Thymus (tissue), 14 donors: ENCODE results near the gene LTN1. TPM values are rescaled to one million over a fixed set of nuclear protein-coding genes. Genes with fewer than 3 reads are reported as not detected.

Experiments used
- DNase-seq, 9 donors: peaks; one replicate each; pipeline ENCODE4 v3.0.0-alpha.2; 2013; ENCODE audit warnings: low spot score in 9 of 9, low read depth in 6 of 9, missing footprints in 1 of 9
- H3K27ac ChIP-seq, 2 donors: one replicate each; pipeline ENCODE4 v1.5.1; 2013; ENCODE audit warnings: control low read depth in 1 of 2, low read depth in 1 of 2, low read length in 1 of 2, mild to moderate bottlenecking in 1 of 2, moderate library complexity in 1 of 2
- H3K27me3 ChIP-seq, 2 donors: one replicate each; pipeline ENCODE4 v1.5.1; 2013; ENCODE audit warnings: low read length in 1 of 2; ENCODE audit not compliant: control insufficient read depth in 2 of 2, insufficient read depth in 1 of 2
- H3K36me3 ChIP-seq, 2 donors: one replicate each; pipeline ENCODE4 v1.5.1; 2013; ENCODE audit warnings: low read length in 1 of 2, mild to moderate bottlenecking in 1 of 2, moderate library complexity in 1 of 2; ENCODE audit not compliant: control insufficient read depth in 2 of 2, insufficient read depth in 2 of 2
- H3K4me1 ChIP-seq, 2 donors: one replicate each; pipeline ENCODE4 v1.5.1; 2013; ENCODE audit warnings: low read length in 2 of 2; ENCODE audit not compliant: control insufficient read depth in 2 of 2, insufficient read depth in 2 of 2
- H3K4me3 ChIP-seq, 2 donors: one replicate each; pipeline ENCODE4 v1.5.1; 2013; ENCODE audit warnings: low read length in 2 of 2, control low read depth in 1 of 2, mild to moderate bottlenecking in 1 of 2
- H3K9me3 ChIP-seq, 2 donors: one replicate each; pipeline ENCODE4 v1.5.1; 2013; ENCODE audit warnings: low read length in 1 of 2, mild to moderate bottlenecking in 1 of 2; ENCODE audit not compliant: control insufficient read depth in 2 of 2, insufficient read depth in 1 of 2
- WGBS: extraction: QIAGEN DNeasy Blood & Tissue Kit; methylation state at CpG from one replicate; pipeline ENCODE4 v1.1.7; 2013; 5-methylcytosine and 5-hydroxymethylcytosine counted together
- long read RNA-seq, 10 donors: transcript quantifications; one replicate each; lab custom pipeline, GENCODE V29; 2026
- polyA plus RNA-seq: library from polyadenylated mRNA; stranded (reverse); fragments of 200-250 nt; gene quantifications from one replicate; pipeline ENCODE4 v1.2.3, GENCODE V29; 2013
- total RNA-seq: library from RNA; stranded (reverse); fragments of 120-200 nt; gene quantifications from one replicate; pipeline ENCODE4 v1.2.4, GENCODE V29; 2013
- donor health status: healthy.

LTN1 gene, protein sequence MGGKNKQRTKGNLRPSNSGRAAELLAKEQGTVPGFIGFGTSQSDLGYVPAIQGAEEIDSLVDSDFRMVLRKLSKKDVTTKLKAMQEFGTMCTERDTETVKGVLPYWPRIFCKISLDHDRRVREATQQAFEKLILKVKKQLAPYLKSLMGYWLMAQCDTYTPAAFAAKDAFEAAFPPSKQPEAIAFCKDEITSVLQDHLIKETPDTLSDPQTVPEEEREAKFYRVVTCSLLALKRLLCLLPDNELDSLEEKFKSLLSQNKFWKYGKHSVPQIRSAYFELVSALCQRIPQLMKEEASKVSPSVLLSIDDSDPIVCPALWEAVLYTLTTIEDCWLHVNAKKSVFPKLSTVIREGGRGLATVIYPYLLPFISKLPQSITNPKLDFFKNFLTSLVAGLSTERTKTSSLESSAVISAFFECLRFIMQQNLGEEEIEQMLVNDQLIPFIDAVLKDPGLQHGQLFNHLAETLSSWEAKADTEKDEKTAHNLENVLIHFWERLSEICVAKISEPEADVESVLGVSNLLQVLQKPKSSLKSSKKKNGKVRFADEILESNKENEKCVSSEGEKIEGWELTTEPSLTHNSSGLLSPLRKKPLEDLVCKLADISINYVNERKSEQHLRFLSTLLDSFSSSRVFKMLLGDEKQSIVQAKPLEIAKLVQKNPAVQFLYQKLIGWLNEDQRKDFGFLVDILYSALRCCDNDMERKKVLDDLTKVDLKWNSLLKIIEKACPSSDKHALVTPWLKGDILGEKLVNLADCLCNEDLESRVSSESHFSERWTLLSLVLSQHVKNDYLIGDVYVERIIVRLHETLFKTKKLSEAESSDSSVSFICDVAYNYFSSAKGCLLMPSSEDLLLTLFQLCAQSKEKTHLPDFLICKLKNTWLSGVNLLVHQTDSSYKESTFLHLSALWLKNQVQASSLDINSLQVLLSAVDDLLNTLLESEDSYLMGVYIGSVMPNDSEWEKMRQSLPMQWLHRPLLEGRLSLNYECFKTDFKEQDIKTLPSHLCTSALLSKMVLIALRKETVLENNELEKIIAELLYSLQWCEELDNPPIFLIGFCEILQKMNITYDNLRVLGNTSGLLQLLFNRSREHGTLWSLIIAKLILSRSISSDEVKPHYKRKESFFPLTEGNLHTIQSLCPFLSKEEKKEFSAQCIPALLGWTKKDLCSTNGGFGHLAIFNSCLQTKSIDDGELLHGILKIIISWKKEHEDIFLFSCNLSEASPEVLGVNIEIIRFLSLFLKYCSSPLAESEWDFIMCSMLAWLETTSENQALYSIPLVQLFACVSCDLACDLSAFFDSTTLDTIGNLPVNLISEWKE (N-terminal part only)
- 20.9 TPM for total RNA-seq
- polyA plus RNA-seq, result 10.4 TPM
- long read RNA-seq, donor 1, result 0 reads
- long read RNA-seq, donor 2, result 0 reads
- long read RNA-seq, donor 3, partial matches to known transcripts, result 0 of 1 reads
- long read RNA-seq, donor 3, other reads (novel, unspliced or antisense), result 0 of 1 reads
- long read RNA-seq, donor 4, full-length matches to known transcripts, result 1 of 1 reads
- long read RNA-seq, donor 4, partial matches to known transcripts, result 0 of 1 reads
- long read RNA-seq, donor 4, other reads (novel, unspliced or antisense), result 0 of 1 reads
- long read RNA-seq, donor 5, partial matches to known transcripts, result 8 of 8 reads
- long read RNA-seq, donor 5, other reads (novel, unspliced or antisense), result 0 of 8 reads
- long read RNA-seq, donor 6, result 0 reads
- long read RNA-seq, donor 7, partial matches to known transcripts, result 6 of 6 reads
- long read RNA-seq, donor 7, other reads (novel, unspliced or antisense), result 0 of 6 reads
- long read RNA-seq, donor 8, result 0 reads
- long read RNA-seq, donor 9, full-length matches to known transcripts, result 1 of 1 reads
- long read RNA-seq, donor 9, partial matches to known transcripts, result 0 of 1 reads
- long read RNA-seq, donor 9, other reads (novel, unspliced or antisense), result 0 of 1 reads
- long read RNA-seq, donor 10, result 0 reads

- peaks cover 0 to 2% of the 10 kb centered on the region in 2 donors for H3K36me3 ChIP-seq
- WGBS, result 1% methylated on average over 43 of the region's 43 CpGs
- peak within 1 kb of the TSS; percentile 58 to 80 for H3K4me3 ChIP-seq
- no peaks in the 10 kb centered on the region for H3K27me3 ChIP-seq
- no peaks in the 10 kb centered on the region for H3K9me3 ChIP-seq
- H3K27ac ChIP-seq, result peak within 1 kb of the TSS; percentile 90 to 92
- H3K4me1 ChIP-seq, result peaks cover 4 to 8% of the 10 kb centered on the region in 2 donors
- peak; percentile 97 to 100 (median 98) for DNase-seq
Measured at GRCh38 chr21:28992526-28993292, at the start of gene LTN1. LTN1 (minus strand) TSS chr21:28992877; CDS start chr21:28992805, 72 bp downstream.

DNA sequence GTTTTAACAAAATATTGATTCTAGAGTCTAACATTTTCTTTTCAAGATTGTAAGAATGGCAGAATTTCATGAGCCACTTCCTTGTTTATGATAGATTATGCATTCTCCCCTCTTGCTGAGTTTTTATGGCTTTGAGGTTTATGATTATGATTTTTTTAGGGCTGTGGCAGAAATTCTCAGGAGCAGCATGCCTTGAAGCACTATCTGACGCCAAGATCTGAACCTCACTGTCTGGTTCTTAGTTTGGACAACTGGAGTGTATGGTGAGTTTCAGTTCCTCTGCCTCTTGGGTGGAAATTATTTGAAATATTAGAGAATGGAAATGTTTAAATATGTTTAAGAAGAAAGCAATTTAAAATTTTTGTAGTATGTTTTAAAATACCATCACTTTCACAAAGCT lies 42.0 kb upstream of the LTN1 start:
- Histone ChIP-seq H3K36me3 (peaks cover 30 to 48% of the 10 kb centered on the region in 2 donors), H3K4me3 (no peak overlapping the region), H3K9me3 (no peaks in the 10 kb centered on the region), H3K4me1 (no peaks in the 10 kb centered on the region), H3K27me3 (no peaks in the 10 kb centered on the region), H3K27ac (no peak overlapping the region)
- WGBS, result 94% methylated on average over 1 of the region's 1 CpG
- DNase-seq, result no peak

- H3K36me3 ChIP-seq, result peaks cover 34 to 50% of the 10 kb centered on the region in 2 donors
- WGBS, result 99% methylated on average over 3 of the region's 3 CpGs
- no peak for DNase-seq
Measured at GRCh38 chr21:29033871-29034270, 41.2 kb upstream of the LTN1 start.

GRCh38 chr21:29033301-29033700 lies 40.6 kb upstream of the LTN1 start:
- DNase-seq, result no peak
- Histone ChIP-seq H3K36me3 (peaks cover 34 to 52% of the 10 kb centered on the region in 2 donors), H3K4me1 (no peaks in the 10 kb centered on the region), H3K4me3 (no peak overlapping the region), H3K9me3 (no peaks in the 10 kb centered on the region), H3K27me3 (no peaks in the 10 kb centered on the region), H3K27ac (no peak overlapping the region)
- WGBS, result 73% methylated on average over 4 of the region's 4 CpGs

More at GRCh38 chr21:29033871-29034270, 41.2 kb upstream of the LTN1 start:
- no peaks in the 10 kb centered on the region for H3K4me1 ChIP-seq
- H3K27ac ChIP-seq, result no peak overlapping the region
- no peaks in the 10 kb centered on the region for H3K9me3 ChIP-seq
- H3K4me3 ChIP-seq, result no peak overlapping the region
- no peaks in the 10 kb centered on the region for H3K27me3 ChIP-seq

DNA sequence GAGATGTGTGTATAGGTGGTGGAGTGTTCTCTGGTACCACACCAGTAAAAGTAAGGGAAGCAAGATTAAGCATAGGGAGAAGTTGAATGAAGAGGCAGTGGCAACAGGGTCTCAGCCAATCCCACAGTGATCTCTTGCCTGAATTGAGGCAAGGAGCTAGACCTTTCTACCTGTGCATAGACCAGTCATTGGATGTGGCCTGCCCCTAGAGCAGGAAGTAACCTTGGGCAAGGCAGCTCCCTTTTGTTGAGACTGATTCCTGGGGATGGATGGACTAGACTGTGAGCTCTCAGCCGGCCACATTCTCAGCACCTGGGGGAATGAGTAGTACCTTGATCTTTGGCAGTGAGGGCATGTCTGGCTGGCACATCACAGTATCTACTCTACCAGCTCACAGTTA lies 38.2 kb upstream of the LTN1 start:
- H3K27ac ChIP-seq, result no peak overlapping the region
- H3K9me3 ChIP-seq, result no peaks in the 10 kb centered on the region
- H3K4me3 ChIP-seq, result no peak overlapping the region
- no peaks in the 10 kb centered on the region for H3K4me1 ChIP-seq
- peaks cover 28 to 35% of the 10 kb centered on the region in 2 donors for H3K36me3 ChIP-seq
- no peaks in the 10 kb centered on the region for H3K27me3 ChIP-seq
- WGBS, result 98% methylated on average over 1 of the region's 1 CpG
- DNase-seq, result no peak

DNA sequence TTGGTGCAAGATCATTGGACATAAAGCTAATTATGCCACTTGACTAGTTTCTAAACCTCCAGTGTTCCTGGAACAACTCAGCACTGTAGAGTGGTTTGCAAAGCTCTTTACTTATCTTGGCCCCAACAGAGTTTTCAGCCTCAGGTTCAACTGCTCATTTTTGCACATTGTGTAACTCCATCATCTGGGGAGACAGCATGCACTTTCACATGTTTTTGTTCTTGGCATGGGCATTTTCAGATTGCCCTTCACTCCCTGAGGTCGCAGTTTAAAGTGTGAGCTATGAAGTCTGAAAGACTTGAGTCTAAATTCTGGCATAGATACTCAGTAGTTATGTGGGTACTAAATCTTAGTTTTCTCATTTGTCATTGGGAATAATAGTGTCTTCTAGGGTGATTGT lies 36.8 kb upstream of the LTN1 start:
- H3K27me3 ChIP-seq, result no peaks in the 10 kb centered on the region
- DNase-seq, result no peak
- H3K27ac ChIP-seq, result no peak overlapping the region
- H3K4me3 ChIP-seq, result no peak overlapping the region
- H3K4me1 ChIP-seq, result peaks cover 4% of the 10 kb centered on the region in 2 donors
- 99% methylated on average over 1 of the region's 1 CpG for WGBS
- peaks cover 26 to 35% of the 10 kb centered on the region in 2 donors for H3K36me3 ChIP-seq
- no peaks in the 10 kb centered on the region for H3K9me3 ChIP-seq

- 7% methylated on average over 6 of the region's 6 CpGs for WGBS
- H3K4me1 ChIP-seq, result peaks cover 4 to 17% of the 10 kb centered on the region in 2 donors
- H3K4me3 ChIP-seq, result peak overlapping the region; percentile 76 to 77
- no peaks in the 10 kb centered on the region for H3K27me3 ChIP-seq
- H3K36me3 ChIP-seq, result peaks cover 4 to 11% of the 10 kb centered on the region in 2 donors
- peaks cover 0 to 3% of the 10 kb centered on the region in 2 donors for H3K9me3 ChIP-seq
- H3K27ac ChIP-seq, result peak overlapping the region; percentile 97 to 100
- no peak for DNase-seq
Measured at GRCh38 chr21:29025328-29025713, 32.6 kb upstream of the LTN1 start.
